GM12891 (cell line): ENCODE results near the gene PLCL1.

ENCODE experiments used
- DNase-seq: peaks from one replicate; pipeline ENCODE4 v3.0.0; 2011; ENCODE audit warnings: low spot score; ENCODE audit not compliant: insufficient read length
- FAIRE-seq: peaks from 2 replicates; lab custom pipeline; 2011; peaks lifted over from hg19 to GRCh38; lab: Jason Lieb, UNC
- PAX5 ChIP-seq: IDR thresholded peaks from 2 replicates; pipeline ENCODE4 v1.6.1; 2011; ENCODE audit warnings: low read length, moderate library complexity, mild to moderate bottlenecking; ENCODE audit not compliant: insufficient read depth, severe bottlenecking
- POLR2A ChIP-seq: IDR thresholded peaks from 2 replicates; pipeline ENCODE4 v1.6.1; 2011; ENCODE audit warnings: low read depth, low read length, control low read depth
- POLR2AphosphoS5 ChIP-seq: IDR thresholded peaks from 2 replicates; pipeline ENCODE4 v1.6.1; 2011; ENCODE audit warnings: low read depth, low read length, control low read depth
- POU2F2 ChIP-seq: IDR thresholded peaks from 2 replicates; pipeline ENCODE4 v1.6.1; 2011; ENCODE audit warnings: low read depth, mild to moderate bottlenecking, control low read depth, low read length, moderate library complexity
- SPI1 ChIP-seq: IDR thresholded peaks from 2 replicates; pipeline ENCODE4 v1.6.1; 2011; ENCODE audit warnings: low read depth, low read length, control low read depth
- TAF1 ChIP-seq: IDR thresholded peaks from 2 replicates; pipeline ENCODE4 v1.6.1; 2011; ENCODE audit warnings: low read depth, low read length, control low read depth

The PLCL1 gene

DNA sequence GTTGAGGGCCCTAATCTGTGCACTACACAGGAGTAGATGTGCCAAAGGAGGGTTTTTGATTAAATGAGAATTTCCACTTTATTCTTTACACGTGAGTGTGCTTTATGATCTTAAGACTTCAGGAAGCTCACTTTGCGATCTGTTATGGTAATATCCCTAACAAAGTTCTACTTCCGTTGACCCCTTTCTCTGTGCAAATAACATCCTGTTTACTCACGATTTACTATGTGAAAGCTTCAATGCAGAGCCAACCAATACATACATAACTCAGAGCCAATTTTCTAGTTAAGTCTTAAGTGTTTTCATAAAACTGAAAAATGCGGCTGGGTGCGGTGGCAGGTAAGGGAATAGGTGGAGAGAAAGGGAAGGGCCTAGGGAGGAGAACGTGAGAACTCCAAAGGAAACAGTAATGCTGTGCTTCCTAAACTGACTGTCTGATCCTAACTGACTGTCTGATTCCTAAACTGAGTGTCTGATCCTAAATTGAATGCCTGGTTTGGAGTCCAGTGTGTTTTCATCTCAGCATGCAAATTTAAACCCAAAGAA is 87.6 kb downstream of the PLCL1 start:
- DNase-seq (no peak), FAIRE-seq (peak; percentile 56)
- TF ChIP-seq PAX5: no peak
- TF ChIP-seq TAF1: no peak
- TF ChIP-seq POLR2AphosphoS5: no peak
- TF ChIP-seq POU2F2: no peak
- no peak for TF ChIP-seq SPI1

- DNase-seq: no peak
- TF ChIP-seq PAX5 (no peak), SPI1 (no peak), TAF1 (no peak), POU2F2 (0 out of 2 replicates have a peak, but pooled peaks have one; percentile 35)
- FAIRE-seq: peak; percentile 31
Observed at GRCh38 chr2:197893403-197894177, 89.2 kb downstream of the PLCL1 start.

- no peak for DNase-seq
- no peak for TF ChIP-seq POLR2A
- no peak for TF ChIP-seq POLR2AphosphoS5
- no peak for TF ChIP-seq PAX5
- TF ChIP-seq TAF1: no peak
- TF ChIP-seq SPI1: no peak
- TF ChIP-seq POU2F2: no peak
- no peak for FAIRE-seq
Observed at GRCh38 chr2:197894751-197895274, 90.4 kb downstream of the PLCL1 start.

DNA sequence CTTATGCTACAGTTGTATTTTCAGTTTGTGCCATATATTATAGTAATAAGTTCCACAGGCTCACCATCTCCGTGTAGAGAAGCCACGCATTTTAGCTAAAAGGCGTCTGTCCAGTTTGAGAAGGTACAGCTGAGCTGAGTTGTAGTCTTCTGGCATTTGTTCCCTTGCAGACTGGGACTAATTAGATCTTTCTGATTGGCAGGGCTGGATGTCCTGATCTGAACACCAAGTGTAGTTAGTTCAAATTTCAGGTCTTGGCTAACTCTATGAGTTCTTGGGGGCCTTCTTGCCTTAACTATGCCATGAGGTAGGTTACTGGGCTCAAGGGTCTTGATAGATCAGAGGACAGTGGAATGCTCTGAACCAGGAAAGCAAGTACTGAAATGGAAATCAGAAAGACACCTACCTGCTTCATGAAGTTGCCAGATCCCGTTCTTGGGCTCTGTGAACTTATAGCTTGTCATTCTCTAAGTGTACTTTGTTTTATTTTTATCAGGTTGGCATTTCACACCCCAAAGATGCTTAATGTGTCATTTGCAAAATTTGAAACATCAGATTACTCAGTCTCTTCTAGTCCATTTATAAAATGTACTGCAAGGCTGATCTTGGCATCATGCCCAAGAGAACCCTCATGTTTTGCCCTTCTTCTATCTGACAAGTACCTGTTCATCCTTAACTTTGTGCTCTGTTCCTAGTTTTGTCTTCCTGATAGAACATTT is 93.7 kb downstream of the PLCL1 start:
- FAIRE-seq: no peak
- no peak for TF ChIP-seq TAF1
- TF ChIP-seq POLR2A: no peak
- TF ChIP-seq PAX5: no peak
- no peak for TF ChIP-seq SPI1
- TF ChIP-seq POLR2AphosphoS5: no peak
- TF ChIP-seq POU2F2: no peak
- DNase-seq: no peak

DNA sequence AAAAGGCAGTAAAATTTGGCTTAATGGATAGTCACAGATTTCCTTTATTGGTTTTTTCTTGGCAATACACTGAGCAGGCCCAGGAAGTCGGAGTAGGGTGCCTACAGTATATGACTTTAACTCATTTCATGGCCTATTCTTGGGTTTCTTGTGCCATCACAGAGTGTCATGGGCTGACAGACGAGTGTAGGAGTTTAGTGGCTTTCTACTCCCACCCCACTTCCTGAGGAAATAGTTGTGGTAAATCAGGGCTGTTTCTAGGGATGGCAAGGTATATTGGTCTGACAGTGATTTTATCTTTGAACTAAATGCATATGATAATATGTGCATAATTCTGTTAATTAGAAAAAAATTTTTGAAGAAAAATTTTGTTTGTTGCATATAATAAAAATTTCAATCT is 100.1 kb downstream of the PLCL1 start:
- DNase-seq: no peak
- peak; percentile 48 for FAIRE-seq
- no peak for TF ChIP-seq POU2F2
- no peak for TF ChIP-seq TAF1
- TF ChIP-seq POLR2A: no peak
- TF ChIP-seq PAX5: no peak
- no peak for TF ChIP-seq POLR2AphosphoS5
- TF ChIP-seq SPI1: no peak

GRCh38 chr2:197908156-197908555 is 103.8 kb downstream of the PLCL1 start:
- DNase-seq (no peak), FAIRE-seq (no peak)
- TF ChIP-seq POLR2AphosphoS5: no peak
- no peak for TF ChIP-seq PAX5
- no peak for TF ChIP-seq TAF1
- TF ChIP-seq POU2F2: no peak
- no peak for TF ChIP-seq POLR2A
- no peak for TF ChIP-seq SPI1

DNA sequence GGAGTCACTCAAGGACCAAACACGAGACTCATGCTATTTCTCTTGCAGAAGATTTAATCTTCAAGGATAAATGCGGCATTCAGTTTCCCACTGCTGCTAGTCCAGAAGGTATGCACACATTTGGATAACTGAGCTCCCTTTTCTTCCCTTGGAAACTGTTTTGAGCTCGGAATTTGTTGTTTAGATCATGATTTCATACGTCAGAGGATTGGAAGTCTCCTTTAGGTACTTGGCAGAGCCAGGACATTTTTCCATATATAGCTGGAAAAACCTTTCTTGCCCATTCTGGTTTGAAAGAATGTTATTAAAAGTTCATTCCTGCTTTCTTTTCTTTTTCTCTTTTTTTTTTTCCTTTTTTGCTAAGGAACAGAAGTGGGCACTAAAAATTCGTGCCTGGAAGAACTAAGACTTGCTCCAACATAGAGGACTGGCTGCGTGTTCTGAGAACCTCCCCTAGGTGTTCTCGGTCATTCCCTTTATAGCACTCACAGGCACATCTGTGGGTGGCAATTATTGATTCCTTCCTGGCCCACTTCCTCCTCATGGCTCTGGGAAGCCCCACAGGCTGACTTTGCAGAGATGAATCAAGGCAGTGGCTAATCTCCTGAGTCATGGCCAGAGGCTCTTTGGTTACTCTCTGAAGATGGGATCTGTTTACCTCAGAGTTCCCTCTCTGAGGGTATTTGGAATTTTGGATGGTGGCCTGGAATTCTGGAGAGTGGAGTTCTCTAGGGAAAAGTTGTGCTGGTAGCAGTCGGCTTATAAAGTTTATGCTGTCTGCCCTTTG is 104.8 kb downstream of the PLCL1 start:
- peak; percentile 63 for TF ChIP-seq SPI1
- TF ChIP-seq POU2F2: no peak
- FAIRE-seq (no peak), DNase-seq (no peak)

DNA sequence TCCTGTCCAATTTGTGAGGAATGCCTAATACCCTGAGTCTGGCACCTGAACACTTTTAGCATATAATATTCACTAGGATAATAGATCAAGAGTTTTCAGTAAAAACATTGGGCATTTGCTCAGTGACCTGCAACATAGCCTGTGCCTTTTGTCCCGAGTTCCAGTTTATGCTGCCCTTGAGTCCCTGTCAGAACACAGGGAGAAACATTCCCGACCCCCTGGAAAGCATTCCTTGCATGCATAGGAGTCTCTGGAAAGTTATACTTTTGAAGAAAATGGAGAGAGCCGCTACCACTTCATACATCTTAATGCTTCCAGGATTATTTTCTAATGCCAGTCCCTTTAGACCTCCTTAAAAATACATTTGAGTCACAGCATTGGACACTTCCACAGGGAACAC is 107.3 kb downstream of the PLCL1 start:
- DNase-seq (no peak), FAIRE-seq (no peak)
- TF ChIP-seq POLR2AphosphoS5 (no peak), TAF1 (no peak), SPI1 (no peak), POU2F2 (no peak), POLR2A (no peak), PAX5 (no peak)

DNA sequence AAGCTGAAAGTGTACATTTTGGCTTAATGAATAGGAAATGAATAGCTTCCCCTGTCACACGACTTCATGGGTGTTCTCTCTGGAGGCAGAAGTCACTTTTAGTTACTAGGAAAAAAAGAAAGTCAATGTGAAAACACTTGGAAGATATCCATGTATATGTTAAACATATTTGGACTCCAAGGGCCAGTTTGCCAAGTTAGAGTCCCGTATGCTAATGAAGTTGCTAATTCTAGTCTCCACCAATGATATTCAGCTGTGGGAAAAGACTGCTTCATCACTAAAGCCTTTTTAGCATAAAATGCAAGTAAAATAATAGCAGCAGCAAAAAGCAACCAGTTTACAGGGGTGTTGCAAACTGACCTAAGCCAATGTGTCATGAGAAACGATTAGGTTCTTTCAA is 108.7 kb downstream of the PLCL1 start:
- DNase-seq (no peak), FAIRE-seq (no peak)
- TF ChIP-seq POLR2A (no peak), TAF1 (no peak), POU2F2 (no peak), SPI1 (no peak), POLR2AphosphoS5 (no peak), PAX5 (no peak)
